H1 (cell line): Measurements from ENCODE around the gene PRIMA1. TPM values are rescaled to one million over a fixed set of nuclear protein-coding genes. Genes with fewer than 3 reads are reported as not detected.

Experiments
- CTCF ChIA-PET: fragments of 300-600 bp; sonication (Branson Sonifier 250); formaldehyde crosslinking; loops from one replicate; lab custom pipeline; 2021; ENCODE audit not compliant: partially characterized antibody; lab: Charles Lee
- POLR2A ChIA-PET: fragments of 300-600 bp; sonication (Branson Sonifier 250); formaldehyde crosslinking; loops from one replicate; lab custom pipeline; 2021; ENCODE audit warnings: inconsistent platforms; ENCODE audit not compliant: partially characterized antibody; lab: Charles Lee
- DNase-seq, 2 experiments: peaks; one replicate each; pipeline versions ENCODE4 v3.0.0 to v3.0.0-alpha.2; 2010 to 2022; ENCODE audit warnings: low spot score in 2 of 2, low read depth in 1 of 2, mixed read lengths in 1 of 2
- FAIRE-seq: peaks from 2 replicates; lab custom pipeline; 2011; peaks lifted over from hg19 to GRCh38; lab: Jason Lieb, UNC
- H2AFZ ChIP-seq: 2 replicates; pipeline ENCODE4 v1.8.1; 2012; ENCODE audit warnings: low read length, inconsistent platforms
- H2AK5ac ChIP-seq: 2 replicates; pipeline ENCODE4 v1.6.1; 2013; ENCODE audit warnings: low read depth, low read length
- H2BK120ac ChIP-seq: replicated peaks from 2 replicates; pipeline ENCODE3; 2013; ENCODE audit warnings: low read depth, low read length, inconsistent platforms
- H2BK12ac ChIP-seq: 2 replicates; pipeline ENCODE4 v1.6.1; 2013; ENCODE audit warnings: low read depth, low read length
- H2BK15ac ChIP-seq: 2 replicates; pipeline ENCODE4 v1.6.1; 2013; ENCODE audit warnings: low read length
- H2BK20ac ChIP-seq: 2 replicates; pipeline ENCODE4 v1.6.1; 2013; ENCODE audit warnings: low read length
- H2BK5ac ChIP-seq: 2 replicates; pipeline ENCODE4 v1.6.1; 2013; ENCODE audit warnings: low read depth, low read length
- H3K14ac ChIP-seq: 2 replicates; pipeline ENCODE4 v1.6.1; 2013; ENCODE audit warnings: inconsistent platforms; ENCODE audit not compliant: insufficient read length
- H3K18ac ChIP-seq: 2 replicates; pipeline ENCODE4 v1.6.1; 2013; ENCODE audit warnings: low read length; ENCODE audit errors: extremely low read depth
- H3K23ac ChIP-seq: 2 replicates; pipeline ENCODE4 v1.6.1; 2013; ENCODE audit warnings: inconsistent platforms; ENCODE audit not compliant: insufficient read length
- H3K23me2 ChIP-seq: 2 replicates; pipeline ENCODE4 v1.6.1; 2013; ENCODE audit warnings: low read depth, low read length
- H3K27ac ChIP-seq: 2 replicates; pipeline ENCODE4 v1.6.1; 2011; ENCODE audit warnings: low read depth, low read length, inconsistent platforms
- H3K27me3 ChIP-seq, 4 experiments: replicated peaks in 1 of 4; 1 replicate in 1 of 4; 2 replicates in 3 of 4; pipeline versions ENCODE4 v1.6.1 to v1.8.1; 2011 to 2013; ENCODE audit warnings: low read length in 3 of 4, mild to moderate bottlenecking in 3 of 4, inconsistent platforms in 2 of 4, mixed read lengths in 2 of 4, moderate library complexity in 1 of 4; ENCODE audit not compliant: control insufficient read depth in 3 of 4, insufficient read depth in 3 of 4; ENCODE audit errors: extremely low read depth in 1 of 4
- H3K36me3 ChIP-seq, 4 experiments: 2 replicates each; pipeline versions ENCODE4 v1.6.1 to v1.8.1; 2011 to 2013; ENCODE audit warnings: mild to moderate bottlenecking in 4 of 4, low read length in 3 of 4, moderate library complexity in 2 of 4, control low read depth in 1 of 4, inconsistent platforms in 1 of 4; ENCODE audit not compliant: insufficient read depth in 4 of 4, control insufficient read depth in 2 of 4
- H3K4ac ChIP-seq: replicated peaks from 2 replicates; pipeline ENCODE3; 2013; ENCODE audit warnings: low read length, low read depth, mixed read lengths, inconsistent platforms; ENCODE audit not compliant: insufficient read length
- H3K4me1 ChIP-seq, 4 experiments: replicated peaks in 1 of 4; 1 replicate in 1 of 4; 2 replicates in 3 of 4; pipeline versions ENCODE4 v1.6.1 to v1.8.1; 2011 to 2013; ENCODE audit warnings: low read length in 3 of 4, inconsistent platforms in 2 of 4, mixed read lengths in 1 of 4; ENCODE audit not compliant: insufficient read depth in 4 of 4, control insufficient read depth in 3 of 4
- H3K4me2 ChIP-seq, 2 experiments: 2 replicates each; pipeline versions ENCODE4 v1.6.1 to v1.8.1; 2011 to 2013; ENCODE audit warnings: low read depth in 2 of 2, low read length in 2 of 2, control low read depth in 1 of 2, inconsistent platforms in 1 of 2, mild to moderate bottlenecking in 1 of 2; ENCODE audit not compliant: insufficient read depth in 1 of 2
- H3K4me3 ChIP-seq, 4 experiments: fragments of 200-600, 300-600 bp in 1 of 4; sonication (generic), shearing (Covaris generic), sonication (Bioruptor Twin) in 1 of 4; 2 replicates each; pipeline versions ENCODE4 v1.5.1 to v1.8.1; 2011 to 2016; ENCODE audit warnings: low read length in 4 of 4, low read depth in 3 of 4, control low read depth in 2 of 4, inconsistent platforms in 2 of 4, mild to moderate bottlenecking in 2 of 4, mixed read lengths in 1 of 4, moderate library complexity in 1 of 4; ENCODE audit not compliant: insufficient read depth in 2 of 4; ENCODE audit errors: extremely low read depth in 1 of 4
- H3K56ac ChIP-seq: replicated peaks from 2 replicates; pipeline ENCODE3; 2013; ENCODE audit warnings: low read depth, mild to moderate bottlenecking, mixed read lengths, low read length, inconsistent platforms; ENCODE audit not compliant: insufficient read length
- H3K79me1 ChIP-seq: 2 replicates; pipeline ENCODE4 v1.6.1; 2013; ENCODE audit warnings: low read depth, low read length, control low read depth
- H3K79me2 ChIP-seq, 2 experiments: 2 replicates each; pipeline versions ENCODE4 v1.6.1 to v1.8.1; 2012 to 2013; ENCODE audit warnings: low read length in 2 of 2, mild to moderate bottlenecking in 2 of 2, inconsistent platforms in 1 of 2; ENCODE audit not compliant: insufficient read depth in 2 of 2, control insufficient read depth in 1 of 2
- H3K9ac ChIP-seq, 4 experiments: replicated peaks in 1 of 4; 1 replicate in 1 of 4; 2 replicates in 3 of 4; pipeline versions ENCODE4 v1.6.1 to v1.8.1; 2011 to 2013; ENCODE audit warnings: low read depth in 3 of 4, low read length in 3 of 4, control low read depth in 2 of 4, mild to moderate bottlenecking in 2 of 4, moderate library complexity in 2 of 4, inconsistent platforms in 1 of 4; ENCODE audit errors: extremely low read depth in 1 of 4
- H3K9me3 ChIP-seq, 2 experiments: 2 replicates each; pipeline versions ENCODE4 v1.6.1 to v1.8.1; 2012 to 2013; ENCODE audit warnings: mild to moderate bottlenecking in 2 of 2, moderate library complexity in 2 of 2, control low read depth in 1 of 2, inconsistent platforms in 1 of 2, low read depth in 1 of 2, low read length in 1 of 2, mixed read lengths in 1 of 2; ENCODE audit not compliant: insufficient read depth in 2 of 2
- H4K20me1 ChIP-seq, 2 experiments: replicated peaks in 1 of 2; 2 replicates each; pipeline versions ENCODE3 to v1.8.1; 2011 to 2013; ENCODE audit warnings: inconsistent platforms in 2 of 2, low read length in 2 of 2, mild to moderate bottlenecking in 1 of 2; ENCODE audit not compliant: insufficient read depth in 2 of 2, control insufficient read depth in 1 of 2
- H4K5ac ChIP-seq: 2 replicates; pipeline ENCODE4 v1.6.1; 2013; ENCODE audit warnings: low read length, low read depth, mixed read lengths, inconsistent platforms; ENCODE audit not compliant: insufficient read length
- H4K8ac ChIP-seq: 2 replicates; pipeline ENCODE4 v1.8.0; 2013; ENCODE audit warnings: mild to moderate bottlenecking, moderate library complexity, low read length, inconsistent platforms; ENCODE audit not compliant: insufficient read depth; ENCODE audit errors: extremely low read depth
- H4K91ac ChIP-seq: replicated peaks from 2 replicates; pipeline ENCODE3; 2013; ENCODE audit warnings: low read length, mixed read lengths, inconsistent platforms; ENCODE audit not compliant: insufficient read length
- CBX5 ChIP-seq: fragments of 300-800, 300-1000 bp; sonication (generic); IDR thresholded peaks from 2 replicates; pipeline ENCODE4 v1.7.1; 2016; ENCODE audit warnings: antibody characterized with exemption, low read length, low read depth
- KDM5A ChIP-seq: fragments of 200-600 bp; IDR thresholded peaks from 2 replicates; pipeline ENCODE4 v1.7.1; 2012; ENCODE audit warnings: mild to moderate bottlenecking, low read length, inconsistent platforms, mixed read lengths
- RAD21 ChIP-seq, 2 experiments: IDR thresholded peaks in 1 of 2; conservative IDR thresholded peaks in 1 of 2; 2 replicates each; pipeline ENCODE4 v1.6.1; 2011; ENCODE audit warnings: low read depth in 2 of 2, low read length in 2 of 2, improper control_type of control experiment in 1 of 2, inconsistent platforms in 1 of 2, mild to moderate bottlenecking in 1 of 2, moderate library complexity in 1 of 2
- RFX5 ChIP-seq: IDR thresholded peaks from 2 replicates; pipeline ENCODE4 v1.6.1; 2011; ENCODE audit warnings: low read depth, low read length, improper control_type of control experiment, borderline replicate concordance
- SP4 ChIP-seq: IDR thresholded peaks from 2 replicates; pipeline ENCODE4 v1.6.1; 2012; ENCODE audit warnings: low read length, inconsistent platforms
- TEAD4 ChIP-seq: IDR thresholded peaks from 2 replicates; pipeline ENCODE4 v1.6.1; 2012; ENCODE audit warnings: low read depth, low read length, inconsistent platforms, mixed read lengths
- YY1 ChIP-seq: IDR thresholded peaks from 2 replicates; pipeline ENCODE4 v1.6.1; 2011; ENCODE audit warnings: low read depth, mild to moderate bottlenecking, low read length
- WGBS, 2 experiments: shearing (Covaris generic) in 1 of 2; methylation state at CpG; one replicate each; pipeline versions ENCODE4 v1.1.6 to v1.1.7; 2013 to 2015; ENCODE audit warnings: low lambda C conversion rate in 2 of 2, mixed read lengths in 2 of 2, inconsistent platforms in 1 of 2, low coverage in 1 of 2, missing lambda C conversion rate in 1 of 2; ENCODE audit not compliant: insufficient replicate concordance in 2 of 2, insufficient coverage in 1 of 2, insufficient read length in 1 of 2; ENCODE audit errors: extremely low coverage in 1 of 2, missing lambda C conversion rate in 1 of 2; 5-methylcytosine and 5-hydroxymethylcytosine counted together
- polyA plus RNA-seq, 7 experiments: library from polyadenylated mRNA; depleted of rRNA in 3 of 7; stranded (reverse) in 5 of 7; unstranded in 2 of 7; fragments of >200 nt in 5 of 7; fragments of 200-250 nt in 2 of 7; gene quantifications; 1 replicate in 5 of 7; 2 replicates in 1 of 7; 4 replicates in 1 of 7; pipeline versions ENCODE4 v1.2.1 to v1.2.3, GENCODE V29; 2011 to 2013; ENCODE audit warnings: missing spikeins in 2 of 7, mixed read lengths in 2 of 7
- total RNA-seq: library from RNA; stranded (reverse); fragmentation: NEBNext Ultra II Directional; extraction: Animal tissue kit (Norgen Biotek cat#: 25700); gene quantifications from 2 replicates; pipeline ENCODE4 v1.2.1, GENCODE V29; 2021
- TF ChIP-seq, protein P1 (sequence below): IDR thresholded peaks from 2 replicates; pipeline ENCODE4 v1.6.1; 2011; ENCODE audit warnings: low read length, improper control_type of control experiment

The PRIMA1 gene
- total and polyA plus RNA-seq, 2 of the 8 experiments (the other 6 are each of a cell fraction or from before 2014, with no cell fraction given) = 2.8 to 4.5 TPM

DNA sequence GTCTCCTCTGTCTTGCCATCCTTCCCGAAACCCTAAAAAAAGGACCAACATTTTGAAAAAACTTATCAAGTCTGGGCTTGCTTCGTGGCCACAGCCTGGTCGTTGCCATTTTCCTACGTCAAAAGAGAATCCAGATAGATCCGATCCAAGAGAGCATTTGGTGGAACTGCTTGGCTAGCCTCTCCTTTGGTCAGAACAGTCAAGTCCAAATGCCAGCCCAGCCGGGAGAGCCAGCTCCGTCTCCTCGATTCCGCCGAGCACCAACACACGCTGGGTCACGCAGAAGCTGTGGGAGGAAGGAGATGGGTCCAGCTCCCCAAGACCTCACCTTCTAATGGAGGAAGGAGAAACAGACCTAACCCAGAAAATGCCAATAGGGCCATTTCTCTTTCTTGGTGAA lies 9.3 kb upstream of the PRIMA1 start:
- Histone ChIP-seq H3K14ac (no peak overlapping the region), H3K4me1 (no peaks in the 10 kb centered on the region; a peak in 1 of 7 replicates), H2BK15ac (no peak overlapping the region), H3K4me3 (no peak overlapping the region), H3K79me1 (no peaks in the 10 kb centered on the region), H3K27ac (no peak overlapping the region), H2BK20ac (no peak overlapping the region), H4K20me1 (no peaks in the 10 kb centered on the region), H2AFZ (no peak overlapping the region), H3K9me3 (no peaks in the 10 kb centered on the region), H3K56ac (no peak overlapping the region), H3K79me2 (no peaks in the 10 kb centered on the region), H3K4ac (no peak overlapping the region), H3K18ac (no peak overlapping the region), H2BK120ac (no peak overlapping the region), H4K8ac (no peak overlapping the region), H3K36me3 (no peaks in the 10 kb centered on the region), H4K5ac (no peak overlapping the region), H3K23ac (no peak overlapping the region), H3K23me2 (no peaks in the 10 kb centered on the region), H2BK5ac (no peak overlapping the region), H3K9ac (no peak overlapping the region), H2BK12ac (no peak overlapping the region), H4K91ac (no peak overlapping the region), H3K27me3 (no peaks in the 10 kb centered on the region; a peak in 1 of 7 replicates), H2AK5ac (no peak overlapping the region), H3K4me2 (no peak overlapping the region)
- FAIRE-seq (no peak), DNase-seq (no peak)
- TF ChIP-seq RFX5 (no peak), KDM5A (no peak), SP4 (no peak), CBX5 (no peak), RAD21 (IDR thresholded peaks at IDR 0.05 in 1 of 2, conservative IDR thresholded peaks at IDR 0.05 in 1 of 2; ENCODE audit: low read depth in 2 of 2, low read length in 2 of 2) (no peak), TEAD4 (no peak), YY1 (no peak)
- TF ChIP-seq, protein P1, sequence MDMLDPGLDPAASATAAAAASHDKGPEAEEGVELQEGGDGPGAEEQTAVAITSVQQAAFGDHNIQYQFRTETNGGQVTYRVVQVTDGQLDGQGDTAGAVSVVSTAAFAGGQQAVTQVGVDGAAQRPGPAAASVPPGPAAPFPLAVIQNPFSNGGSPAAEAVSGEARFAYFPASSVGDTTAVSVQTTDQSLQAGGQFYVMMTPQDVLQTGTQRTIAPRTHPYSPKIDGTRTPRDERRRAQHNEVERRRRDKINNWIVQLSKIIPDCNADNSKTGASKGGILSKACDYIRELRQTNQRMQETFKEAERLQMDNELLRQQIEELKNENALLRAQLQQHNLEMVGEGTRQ = no peak
- ChIA-PET CTCF (interaction anchor here (1.6 kb wide), 1 partner anchor 10 kb away, joined by 5 read pairs; the partner anchor contains the start of gene PRIMA1), POLR2A (interaction anchor here (2.0 kb wide), 1 partner anchor 10 kb away, joined by 6 read pairs; no protein-coding TSS in a partner anchor)
- 94% methylated on average over 12 of the region's 12 CpGs; no CpG with 5 or more reads in 1 of the 2 experiments for WGBS, 2 experiments
